Mesenchymal stem cell (in vitro differentiated cells and primary cell): ENCODE results near the gene PXDN.

ENCODE experiments used
- DNase-seq: peaks from one replicate; pipeline ENCODE4 v3.0.0-alpha.2; 2013
- H2AFZ ChIP-seq: one replicate; pipeline ENCODE4 v1.6.1; 2013; ENCODE audit warnings: low read depth, mild to moderate bottlenecking, control low read depth, inconsistent platforms, low read length, moderate library complexity
- H2AK5ac ChIP-seq: 2 replicates; pipeline ENCODE4 v1.6.1; 2013; ENCODE audit warnings: low read length, moderate library complexity, mild to moderate bottlenecking, inconsistent platforms; ENCODE audit not compliant: severe bottlenecking
- H2BK120ac ChIP-seq: one replicate; pipeline ENCODE4 v1.6.1; 2013; ENCODE audit warnings: low read depth, mild to moderate bottlenecking, inconsistent platforms, low read length, moderate library complexity
- H2BK12ac ChIP-seq, 2 experiments: one replicate each; pipeline ENCODE4 v1.6.1; 2013; ENCODE audit warnings: inconsistent platforms in 2 of 2, low read length in 2 of 2, mild to moderate bottlenecking in 2 of 2, moderate library complexity in 2 of 2, control low read depth in 1 of 2
- H2BK15ac ChIP-seq: one replicate; pipeline ENCODE4 v1.6.1; 2013; ENCODE audit warnings: mild to moderate bottlenecking, low read depth, inconsistent platforms; ENCODE audit not compliant: poor library complexity, severe bottlenecking
- H2BK5ac ChIP-seq: 2 replicates; pipeline ENCODE4 v1.6.1; 2013; ENCODE audit warnings: low read depth, mild to moderate bottlenecking, low read length, control low read depth, inconsistent platforms; ENCODE audit not compliant: poor library complexity, severe bottlenecking
- H3K14ac ChIP-seq, 2 experiments: one replicate each; pipeline ENCODE4 v1.6.1; 2013; ENCODE audit warnings: inconsistent platforms in 2 of 2, low read length in 2 of 2, control low read depth in 1 of 2, mild to moderate bottlenecking in 1 of 2, moderate library complexity in 1 of 2
- H3K18ac ChIP-seq, 2 experiments: one replicate each; pipeline ENCODE4 v1.6.1; 2013; ENCODE audit warnings: inconsistent platforms in 2 of 2, low read length in 2 of 2, control low read depth in 1 of 2, low read depth in 1 of 2, mild to moderate bottlenecking in 1 of 2
- H3K23ac ChIP-seq, 2 experiments: one replicate each; pipeline ENCODE4 v1.6.1; 2013; ENCODE audit warnings: inconsistent platforms in 2 of 2, low read length in 2 of 2, mild to moderate bottlenecking in 2 of 2, moderate library complexity in 2 of 2, control low read depth in 1 of 2
- H3K27ac ChIP-seq: 2 replicates; pipeline ENCODE4 v1.5.1; 2013; ENCODE audit warnings: mild to moderate bottlenecking, moderate library complexity, low read length, control low read depth, inconsistent platforms; ENCODE audit not compliant: poor library complexity, severe bottlenecking
- H3K27me3 ChIP-seq, 2 experiments: 2 replicates each; pipeline versions ENCODE4 v1.6.1 to v1.7.0; 2013; ENCODE audit warnings: low read length in 2 of 2, mild to moderate bottlenecking in 2 of 2, moderate library complexity in 2 of 2, control low read depth in 1 of 2, inconsistent platforms in 1 of 2; ENCODE audit not compliant: control insufficient read depth in 1 of 2, insufficient read depth in 1 of 2
- H3K36me3 ChIP-seq, 2 experiments: 2 replicates each; pipeline versions ENCODE4 v1.6.1 to v1.7.0; 2013; ENCODE audit warnings: low read length in 2 of 2, control low read depth in 1 of 2, inconsistent platforms in 1 of 2, low read depth in 1 of 2, mild to moderate bottlenecking in 1 of 2; ENCODE audit not compliant: insufficient read depth in 2 of 2, control insufficient read depth in 1 of 2
- H3K4ac ChIP-seq, 2 experiments: one replicate each; pipeline ENCODE4 v1.6.1; 2013; ENCODE audit warnings: inconsistent platforms in 2 of 2, low read length in 2 of 2, mild to moderate bottlenecking in 2 of 2, moderate library complexity in 2 of 2, control low read depth in 1 of 2, low read depth in 1 of 2
- H3K4me1 ChIP-seq: 2 replicates; pipeline ENCODE4 v1.6.1; 2013; ENCODE audit warnings: low read depth, low read length, control low read depth; ENCODE audit not compliant: control insufficient read depth, insufficient read depth
- H3K4me2 ChIP-seq: 2 replicates; pipeline ENCODE4 v1.6.1; 2013; ENCODE audit warnings: low read length, mild to moderate bottlenecking, inconsistent platforms; ENCODE audit not compliant: poor library complexity, severe bottlenecking
- H3K4me3 ChIP-seq, 2 experiments: 2 replicates each; pipeline versions ENCODE4 v1.5.1 to v1.7.0; 2013; ENCODE audit warnings: low read length in 2 of 2, mild to moderate bottlenecking in 2 of 2, control low read depth in 1 of 2, low read depth in 1 of 2; ENCODE audit not compliant: insufficient read depth in 1 of 2
- H3K79me1 ChIP-seq: replicated peaks from 2 replicates; pipeline ENCODE4 v1.6.1; 2013; ENCODE audit warnings: mild to moderate bottlenecking, control low read depth, low read length, inconsistent platforms; ENCODE audit not compliant: poor library complexity, severe bottlenecking
- H3K9ac ChIP-seq: 2 replicates; pipeline ENCODE4 v1.7.0; 2013; ENCODE audit warnings: mild to moderate bottlenecking, low read length, moderate library complexity
- H3K9me3 ChIP-seq: 2 replicates; pipeline ENCODE4 v1.7.0; 2013; ENCODE audit warnings: mild to moderate bottlenecking, low read length; ENCODE audit not compliant: control insufficient read depth
- H4K8ac ChIP-seq: one replicate; pipeline ENCODE4 v1.6.1; 2013; ENCODE audit warnings: inconsistent platforms, mild to moderate bottlenecking, low read length, moderate library complexity
- H4K91ac ChIP-seq: one replicate; pipeline ENCODE4 v1.6.1; 2013; ENCODE audit warnings: mild to moderate bottlenecking, low read length, inconsistent platforms
- WGBS: methylation state at CpG from one replicate; pipeline ENCODE4 v1.1.7; 2013; ENCODE audit warnings: mixed read lengths; 5-methylcytosine and 5-hydroxymethylcytosine counted together

The PXDN gene

GRCh38 chr2:1593371-1594122 is 150.8 kb downstream of the PXDN start:
- Histone ChIP-seq H3K4me2 (no peak overlapping the region), H2AFZ (no peak overlapping the region), H3K9me3 (no peaks in the 10 kb centered on the region), H2BK15ac (no peak overlapping the region), H3K18ac (no peak overlapping the region), H4K91ac (no peak overlapping the region), H3K14ac (no peak overlapping the region), H3K4ac (no peak overlapping the region), H3K79me1 (no peaks in the 10 kb centered on the region), H3K4me3 (no peak overlapping the region), H2BK120ac (no peak overlapping the region), H3K27ac (peak overlapping the region; percentile 50), H2BK5ac (no peak overlapping the region), H4K8ac (no peak overlapping the region), H3K27me3 (peaks cover 0 to 46% of the 10 kb centered on the region in 2 experiments), H3K9ac (no peak overlapping the region), H3K23ac (peak overlapping the region in 1 of 2 experiments; percentile 47), H3K4me1 (peaks cover 42% of the 10 kb centered on the region), H2AK5ac (peak overlapping the region; percentile 12), H2BK12ac (no peak overlapping the region), H3K36me3 (peaks cover 0 to 5% of the 10 kb centered on the region in 2 experiments)
- peak; percentile 95 for DNase-seq
- WGBS, result 15% methylated on average over 15 of the region's 15 CpGs

- H3K18ac ChIP-seq, result no peak overlapping the region
- no peak overlapping the region for H3K23ac ChIP-seq
- peak; percentile 79 for DNase-seq
- no peak overlapping the region for H4K8ac ChIP-seq
- H3K9ac ChIP-seq, result peak overlapping the region; percentile 17
- H2BK12ac ChIP-seq, result peak overlapping the region in 1 of 2 experiments; percentile 26
- no peak overlapping the region for H3K4ac ChIP-seq
- no peak overlapping the region for H2AK5ac ChIP-seq
- no peaks in the 10 kb centered on the region for H3K36me3 ChIP-seq
- H2BK15ac ChIP-seq, result no peak overlapping the region
- peak overlapping the region; percentile 6 for H3K4me2 ChIP-seq
- peaks cover 55% of the 10 kb centered on the region for H3K4me1 ChIP-seq
- peaks cover 0 to 48% of the 10 kb centered on the region in 2 experiments for H3K27me3 ChIP-seq
- no peak overlapping the region for H4K91ac ChIP-seq
- no peak overlapping the region for H2BK5ac ChIP-seq
- no peak overlapping the region for H2AFZ ChIP-seq
- H2BK120ac ChIP-seq, result no peak overlapping the region
- no peaks in the 10 kb centered on the region for H3K9me3 ChIP-seq
- no peaks in the 10 kb centered on the region for H3K79me1 ChIP-seq
- WGBS, result 32% methylated on average over 23 of the region's 28 CpGs
- H3K14ac ChIP-seq, result no peak overlapping the region
- H3K4me3 ChIP-seq, result no peak overlapping the region
- H3K27ac ChIP-seq, result peak overlapping the region; percentile 31
Measured at GRCh38 chr2:1591978-1592907, 152.1 kb downstream of the PXDN start.

- no peak overlapping the region for H3K4me3 ChIP-seq
- no peak for DNase-seq
- H3K18ac ChIP-seq, result no peak overlapping the region
- peak overlapping the region in 1 of 2 experiments; percentile 12 for H2BK12ac ChIP-seq
- H3K79me1 ChIP-seq, result no peaks in the 10 kb centered on the region
- H3K27me3 ChIP-seq, result peaks cover 0 to 49% of the 10 kb centered on the region in 2 experiments
- H4K8ac ChIP-seq, result no peak overlapping the region
- H3K27ac ChIP-seq, result no peak overlapping the region
- no peaks in the 10 kb centered on the region for H3K9me3 ChIP-seq
- H3K4me2 ChIP-seq, result no peak overlapping the region
- H3K23ac ChIP-seq, result no peak overlapping the region
- 87% methylated on average over 16 of the region's 16 CpGs for WGBS
- peaks cover 62% of the 10 kb centered on the region for H3K4me1 ChIP-seq
- H2BK120ac ChIP-seq, result no peak overlapping the region
- no peak overlapping the region for H2BK15ac ChIP-seq
- no peak overlapping the region for H4K91ac ChIP-seq
- H3K36me3 ChIP-seq, result no peaks in the 10 kb centered on the region
- no peak overlapping the region for H2AFZ ChIP-seq
- no peak overlapping the region for H2BK5ac ChIP-seq
- peak overlapping the region; percentile 13 for H2AK5ac ChIP-seq
- H3K14ac ChIP-seq, result no peak overlapping the region
- H3K4ac ChIP-seq, result no peak overlapping the region
- no peak overlapping the region for H3K9ac ChIP-seq
Measured at GRCh38 chr2:1591461-1591770, 152.9 kb downstream of the PXDN start.
